HepG2 (cell line): ENCODE data around the gene PDIA5. TPM values are rescaled to one million over a fixed set of nuclear protein-coding genes. Genes with fewer than 3 reads are reported as not detected.

Experiments used
- CBX5 ChIP-seq: sonication (generic); formaldehyde crosslinking; IDR thresholded peaks from 2 replicates; pipeline ENCODE4 v1.4.0; 2020; ENCODE audit warnings: missing genetic modification reagents, borderline replicate concordance
- CTCF ChIP-seq: sonication (generic); formaldehyde crosslinking; IDR thresholded peaks from 2 replicates; pipeline ENCODE4 v1.5.0; 2020; ENCODE audit warnings: mild to moderate bottlenecking, missing genetic modification reagents, moderate library complexity
- GATAD1 ChIP-seq: IDR thresholded peaks from 2 replicates; pipeline ENCODE4 v1.6.1; 2016; ENCODE audit warnings: missing genetic modification reagents, missing compliant biosample characterization
- GATAD2A ChIP-seq: IDR thresholded peaks from 2 replicates; pipeline ENCODE4 v1.6.1; 2016
- JARID2 ChIP-seq: sonication (generic); formaldehyde crosslinking; IDR thresholded peaks from 2 replicates; pipeline ENCODE4 v1.8.1; 2023; ENCODE audit warnings: missing genetic modification reagents, inconsistent platforms; ENCODE audit not compliant: insufficient replicate concordance
- MAZ ChIP-seq, 2 experiments: sonication (generic) in 1 of 2; formaldehyde crosslinking in 1 of 2; IDR thresholded peaks; 2 replicates each; pipeline versions ENCODE4 v1.5.0 to v1.6.1; 2012 to 2020; ENCODE audit warnings: low read depth in 2 of 2, mild to moderate bottlenecking in 2 of 2, borderline replicate concordance in 1 of 2, improper control_type of control experiment in 1 of 2, low read length in 1 of 2, missing genetic modification reagents in 1 of 2, moderate library complexity in 1 of 2
- PHF21A ChIP-seq: sonication (generic); formaldehyde crosslinking; IDR thresholded peaks from 2 replicates; pipeline ENCODE4 v1.5.0; 2020; ENCODE audit warnings: mild to moderate bottlenecking, missing genetic modification reagents
- RFX1 ChIP-seq: fragments of 450-650 bp; IDR thresholded peaks from 2 replicates; pipeline ENCODE4 v1.6.1; 2017
- TBP ChIP-seq: sonication (generic); formaldehyde crosslinking; IDR thresholded peaks from 2 replicates; pipeline ENCODE4 v1.5.0; 2020; ENCODE audit warnings: missing genetic modification reagents
- TBX2 ChIP-seq: sonication (generic); formaldehyde crosslinking; IDR thresholded peaks from 2 replicates; pipeline ENCODE4 v1.5.0; 2020; ENCODE audit warnings: missing genetic modification reagents, mild to moderate bottlenecking, borderline replicate concordance
- TCF7 ChIP-seq: sonication (generic); IDR thresholded peaks from 2 replicates; pipeline ENCODE4 v1.6.1; 2016; ENCODE audit warnings: antibody characterized with exemption, low read depth
- ZNF816 ChIP-seq: sonication (generic); formaldehyde crosslinking; IDR thresholded peaks from 2 replicates; pipeline ENCODE4 v1.8.0; 2022; ENCODE audit warnings: missing genetic modification reagents, mild to moderate bottlenecking, borderline replicate concordance
- polyA plus RNA-seq, 8 experiments: library from polyadenylated mRNA; depleted of rRNA in 3 of 8; stranded (reverse) in 7 of 8; unstranded in 1 of 8; fragments of >200 nt; fragmentation: Illumina TruSeq in 4 of 8; extraction: Trizol in 4 of 8; gene quantifications; 2 replicates each; pipeline versions ENCODE4 v1.2.1 to v1.2.3, GENCODE V29; 2011 to 2016; ENCODE audit warnings: low read depth in 4 of 8, missing spikeins in 1 of 8, mixed read lengths in 1 of 8; ENCODE audit not compliant: insufficient read depth in 1 of 8
- total RNA-seq, 5 experiments: library from RNA; depleted of rRNA; stranded (reverse); fragments of >200 nt; fragmentation: Illumina TruSeq; extraction: Trizol; gene quantifications; 2 replicates each; pipeline ENCODE4 v1.2.3, GENCODE V29; 2016; ENCODE audit warnings: low read depth in 1 of 5
- TF ChIP-seq, protein P1 (sequence below): sonication (generic); formaldehyde crosslinking; IDR thresholded peaks from 2 replicates; pipeline ENCODE4 v1.5.1; 2020; ENCODE audit warnings: missing genetic modification reagents, mild to moderate bottlenecking, borderline replicate concordance
- TF ChIP-seq, protein P2 (sequence below): sonication (generic); formaldehyde crosslinking; IDR thresholded peaks from 2 replicates; pipeline ENCODE4 v1.5.1; 2020; ENCODE audit warnings: mild to moderate bottlenecking, missing genetic modification reagents, moderate library complexity

PDIA5 gene
- total and polyA plus RNA-seq, 2 of the 13 experiments (the other 11 are each of a cell fraction or from before 2014, with no cell fraction given): 51.3 to 74.3 TPM

- TF ChIP-seq, protein P1, sequence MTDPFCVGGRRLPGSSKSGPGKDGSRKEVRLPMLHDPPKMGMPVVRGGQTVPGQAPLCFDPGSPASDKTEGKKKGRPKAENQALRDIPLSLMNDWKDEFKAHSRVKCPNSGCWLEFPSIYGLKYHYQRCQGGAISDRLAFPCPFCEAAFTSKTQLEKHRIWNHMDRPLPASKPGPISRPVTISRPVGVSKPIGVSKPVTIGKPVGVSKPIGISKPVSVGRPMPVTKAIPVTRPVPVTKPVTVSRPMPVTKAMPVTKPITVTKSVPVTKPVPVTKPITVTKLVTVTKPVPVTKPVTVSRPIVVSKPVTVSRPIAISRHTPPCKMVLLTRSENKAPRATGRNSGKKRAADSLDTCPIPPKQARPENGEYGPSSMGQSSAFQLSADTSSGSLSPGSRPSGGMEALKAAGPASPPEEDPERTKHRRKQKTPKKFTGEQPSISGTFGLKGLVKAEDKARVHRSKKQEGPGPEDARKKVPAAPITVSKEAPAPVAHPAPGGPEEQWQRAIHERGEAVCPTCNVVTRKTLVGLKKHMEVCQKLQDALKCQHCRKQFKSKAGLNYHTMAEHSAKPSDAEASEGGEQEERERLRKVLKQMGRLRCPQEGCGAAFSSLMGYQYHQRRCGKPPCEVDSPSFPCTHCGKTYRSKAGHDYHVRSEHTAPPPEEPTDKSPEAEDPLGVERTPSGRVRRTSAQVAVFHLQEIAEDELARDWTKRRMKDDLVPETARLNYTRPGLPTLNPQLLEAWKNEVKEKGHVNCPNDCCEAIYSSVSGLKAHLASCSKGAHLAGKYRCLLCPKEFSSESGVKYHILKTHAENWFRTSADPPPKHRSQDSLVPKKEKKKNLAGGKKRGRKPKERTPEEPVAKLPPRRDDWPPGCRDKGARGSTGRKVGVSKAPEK (CRISPR knock-in tag): no peak
- TF ChIP-seq TBX2 (CRISPR knock-in tag) (0 out of 2 replicates have a peak, but pooled peaks have one; percentile 22), ZNF816 (peak; percentile 35; the same call in 1 of the 2 replicates), MAZ (IDR thresholded peaks at IDR 0.05; ENCODE audit: borderline replicate concordance, low read depth, low read length) (0 out of 2 replicates have a peak, but pooled peaks have one; percentile 1), MAZ (CRISPR knock-in tag; IDR thresholded peaks at IDR 0.05; ENCODE audit: low read depth) (no peak), GATAD1 (no peak), CBX5 (CRISPR knock-in tag) (0 out of 2 replicates have a peak, but pooled peaks have one; percentile 15), TBP (no peak), TCF7 (no peak), CTCF (CRISPR knock-in tag) (0 out of 2 replicates have a peak, but pooled peaks have one; percentile 1), PHF21A (CRISPR knock-in tag) (0 out of 2 replicates have a peak, but pooled peaks have one; percentile 23), RFX1 (no peak), JARID2 (CRISPR knock-in tag) (no peak), GATAD2A (CRISPR knock-in tag) (peak; percentile 5; the same call in 1 of the 2 replicates)
- TF ChIP-seq, protein P2, sequence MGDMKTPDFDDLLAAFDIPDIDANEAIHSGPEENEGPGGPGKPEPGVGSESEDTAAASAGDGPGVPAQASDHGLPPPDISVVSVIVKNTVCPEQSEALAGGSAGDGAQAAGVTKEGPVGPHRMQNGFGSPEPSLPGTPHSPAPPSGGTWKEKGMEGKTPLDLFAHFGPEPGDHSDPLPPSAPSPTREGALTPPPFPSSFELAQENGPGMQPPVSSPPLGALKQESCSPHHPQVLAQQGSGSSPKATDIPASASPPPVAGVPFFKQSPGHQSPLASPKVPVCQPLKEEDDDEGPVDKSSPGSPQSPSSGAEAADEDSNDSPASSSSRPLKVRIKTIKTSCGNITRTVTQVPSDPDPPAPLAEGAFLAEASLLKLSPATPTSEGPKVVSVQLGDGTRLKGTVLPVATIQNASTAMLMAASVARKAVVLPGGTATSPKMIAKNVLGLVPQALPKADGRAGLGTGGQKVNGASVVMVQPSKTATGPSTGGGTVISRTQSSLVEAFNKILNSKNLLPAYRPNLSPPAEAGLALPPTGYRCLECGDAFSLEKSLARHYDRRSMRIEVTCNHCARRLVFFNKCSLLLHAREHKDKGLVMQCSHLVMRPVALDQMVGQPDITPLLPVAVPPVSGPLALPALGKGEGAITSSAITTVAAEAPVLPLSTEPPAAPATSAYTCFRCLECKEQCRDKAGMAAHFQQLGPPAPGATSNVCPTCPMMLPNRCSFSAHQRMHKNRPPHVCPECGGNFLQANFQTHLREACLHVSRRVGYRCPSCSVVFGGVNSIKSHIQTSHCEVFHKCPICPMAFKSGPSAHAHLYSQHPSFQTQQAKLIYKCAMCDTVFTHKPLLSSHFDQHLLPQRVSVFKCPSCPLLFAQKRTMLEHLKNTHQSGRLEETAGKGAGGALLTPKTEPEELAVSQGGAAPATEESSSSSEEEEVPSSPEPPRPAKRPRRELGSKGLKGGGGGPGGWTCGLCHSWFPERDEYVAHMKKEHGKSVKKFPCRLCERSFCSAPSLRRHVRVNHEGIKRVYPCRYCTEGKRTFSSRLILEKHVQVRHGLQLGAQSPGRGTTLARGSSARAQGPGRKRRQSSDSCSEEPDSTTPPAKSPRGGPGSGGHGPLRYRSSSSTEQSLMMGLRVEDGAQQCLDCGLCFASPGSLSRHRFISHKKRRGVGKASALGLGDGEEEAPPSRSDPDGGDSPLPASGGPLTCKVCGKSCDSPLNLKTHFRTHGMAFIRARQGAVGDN: no peak; the same call in 1 of the 2 replicates
Observed at GRCh38 chr3:123068601-123069381, 2.0 kb downstream of the PDIA5 start (continued).
